Ramos (cell line): ENCODE measurements around the gene GPR137B.

Source experiments
- in situ Hi-C: fragments of 300-500 bp; cut with MboI; formaldehyde crosslinking; loops from one replicate; pipeline ENCODE4 v1.14.3; 2022; ENCODE audit warnings: low sequenced_read_pairs; ENCODE audit not compliant: unreplicated experiment

Gene GPR137B

GRCh38 chr1:236113324-236114032 lies 28.9 kb upstream of the GPR137B start:
- in situ Hi-C loops: loop anchor here (5.0 kb wide), 1 partner anchor 369 kb away; no protein-coding TSS in a partner anchor

- in situ Hi-C loops: loop anchor here (5.0 kb wide), 1 partner anchor 368 kb away; no protein-coding TSS in a partner anchor
These were observed 28.1 kb upstream of the GPR137B start for GRCh38 chr1:236114076-236114747.

DNA sequence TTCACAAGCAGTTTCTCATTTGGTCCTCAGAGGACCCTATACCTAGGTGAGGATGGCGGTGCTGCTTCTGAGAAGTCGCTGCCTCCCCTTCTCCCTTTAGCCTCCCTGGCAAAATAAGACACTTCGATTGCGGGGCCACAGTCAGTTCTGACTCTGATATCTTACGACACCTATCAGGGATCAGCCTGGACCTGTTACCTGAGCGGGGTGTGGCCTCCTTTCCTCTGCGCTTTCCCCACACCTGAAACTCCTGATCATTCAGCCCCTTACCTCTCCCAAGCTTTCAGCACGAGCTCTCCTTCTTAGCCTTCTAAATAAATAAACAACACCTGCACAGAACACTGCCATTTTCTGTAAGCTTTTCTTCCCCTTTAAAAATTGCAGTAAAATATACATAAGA lies 24.6 kb upstream of the GPR137B start:
- in situ Hi-C loops: no loop called here

GRCh38 chr1:236119943-236120484 lies 22.3 kb upstream of the GPR137B start:
- in situ Hi-C loops: no loop called here

- in situ Hi-C loops: no loop called here
These were observed 21.6 kb upstream of the GPR137B start for GRCh38 chr1:236120721-236121153.

- in situ Hi-C loops: no loop called here
These were observed 20.2 kb upstream of the GPR137B start for GRCh38 chr1:236122176-236122575.

GRCh38 chr1:236123563-236123962 lies 18.8 kb upstream of the GPR137B start:
- in situ Hi-C loops: no loop called here

GRCh38 chr1:236124965-236125364 lies 17.4 kb upstream of the GPR137B start:
- in situ Hi-C loops: no loop called here

DNA sequence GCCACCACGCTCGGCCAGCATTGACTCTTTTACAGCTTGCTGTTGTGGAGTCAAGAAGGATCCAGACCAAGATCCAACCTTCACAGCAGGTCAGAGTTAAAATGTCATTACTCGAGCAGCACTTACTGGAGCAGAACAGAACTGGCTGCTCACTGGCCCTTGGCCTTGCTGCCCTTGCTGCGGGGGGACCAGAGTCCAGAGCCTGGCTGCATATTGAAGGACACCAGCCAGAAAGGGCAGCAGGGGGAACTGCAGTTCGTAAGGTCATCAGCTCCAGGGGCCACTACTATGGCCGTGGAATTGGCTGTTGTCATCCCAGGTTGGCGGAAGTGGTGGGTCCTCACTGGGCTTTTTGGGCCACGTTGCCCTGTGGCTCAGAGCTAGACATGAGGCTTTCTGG lies 15.3 kb upstream of the GPR137B start:
- in situ Hi-C loops: no loop called here

GRCh38 chr1:236128646-236129178 lies 13.6 kb upstream of the GPR137B start:
- in situ Hi-C loops: no loop called here

GRCh38 chr1:236129306-236129705 lies 13.0 kb upstream of the GPR137B start:
- in situ Hi-C loops: no loop called here

DNA sequence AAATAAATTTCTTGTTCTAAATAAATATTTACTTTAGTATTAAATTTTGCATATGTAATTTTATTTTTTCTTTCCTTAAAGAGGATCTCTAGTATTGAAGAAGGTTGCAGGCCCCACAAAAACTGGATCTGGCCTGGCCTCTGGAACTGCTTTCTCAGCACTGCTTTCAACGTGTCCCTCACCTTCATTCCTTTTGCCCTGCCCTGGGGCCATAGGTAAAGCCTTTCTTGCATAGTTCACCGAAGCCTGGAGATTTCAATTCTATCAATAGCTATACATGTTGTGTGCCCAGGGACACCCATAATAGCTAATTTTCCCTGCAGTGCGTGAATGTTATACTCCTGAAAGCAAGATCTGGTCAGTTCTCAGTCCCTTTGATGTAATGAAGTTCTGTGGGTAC lies 12.0 kb upstream of the GPR137B start:
- in situ Hi-C loops: no loop called here

- in situ Hi-C loops: no loop called here
These were observed 10.4 kb upstream of the GPR137B start for GRCh38 chr1:236131916-236132315.

DNA sequence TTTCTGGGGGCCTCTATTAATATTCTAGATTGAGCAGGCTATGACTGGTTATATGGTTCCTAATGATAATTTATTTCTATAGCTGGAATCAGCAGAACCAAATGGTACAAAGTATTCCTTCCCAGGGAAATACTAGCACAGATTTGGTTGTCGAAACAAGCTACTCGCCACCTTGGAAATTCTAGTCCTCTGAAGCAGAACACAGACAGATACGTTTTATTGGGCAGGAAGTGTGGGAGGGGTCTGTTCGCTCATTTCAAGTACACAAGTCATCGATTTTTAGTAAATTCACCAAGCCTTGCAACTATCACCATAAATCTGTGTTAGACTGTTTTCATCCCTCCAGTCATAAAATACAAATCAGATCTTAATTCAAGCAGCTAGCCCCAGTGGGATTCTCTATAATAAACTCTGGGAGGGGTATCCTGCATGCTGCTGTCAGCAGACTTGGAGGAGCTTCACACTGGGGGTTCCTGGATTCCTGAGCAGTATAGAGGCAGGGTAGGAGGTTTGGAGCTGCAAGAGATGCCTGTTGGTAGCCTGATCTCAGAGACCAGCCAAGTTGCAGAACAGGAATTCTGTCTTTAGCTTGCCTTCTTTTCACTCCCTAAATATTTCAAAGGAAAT lies 9.8 kb upstream of the GPR137B start:
- in situ Hi-C loops: no loop called here

- in situ Hi-C loops: no loop called here
These were observed 9.0 kb upstream of the GPR137B start for GRCh38 chr1:236133339-236133738.

- in situ Hi-C loops: no loop called here
These were observed 8.5 kb upstream of the GPR137B start for GRCh38 chr1:236133802-236134201.

GRCh38 chr1:236137285-236137852 lies 5.0 kb upstream of the GPR137B start:
- in situ Hi-C loops: no loop called here

GRCh38 chr1:236139495-236139894 lies 2.8 kb upstream of the GPR137B start:
- in situ Hi-C loops: no loop called here

DNA sequence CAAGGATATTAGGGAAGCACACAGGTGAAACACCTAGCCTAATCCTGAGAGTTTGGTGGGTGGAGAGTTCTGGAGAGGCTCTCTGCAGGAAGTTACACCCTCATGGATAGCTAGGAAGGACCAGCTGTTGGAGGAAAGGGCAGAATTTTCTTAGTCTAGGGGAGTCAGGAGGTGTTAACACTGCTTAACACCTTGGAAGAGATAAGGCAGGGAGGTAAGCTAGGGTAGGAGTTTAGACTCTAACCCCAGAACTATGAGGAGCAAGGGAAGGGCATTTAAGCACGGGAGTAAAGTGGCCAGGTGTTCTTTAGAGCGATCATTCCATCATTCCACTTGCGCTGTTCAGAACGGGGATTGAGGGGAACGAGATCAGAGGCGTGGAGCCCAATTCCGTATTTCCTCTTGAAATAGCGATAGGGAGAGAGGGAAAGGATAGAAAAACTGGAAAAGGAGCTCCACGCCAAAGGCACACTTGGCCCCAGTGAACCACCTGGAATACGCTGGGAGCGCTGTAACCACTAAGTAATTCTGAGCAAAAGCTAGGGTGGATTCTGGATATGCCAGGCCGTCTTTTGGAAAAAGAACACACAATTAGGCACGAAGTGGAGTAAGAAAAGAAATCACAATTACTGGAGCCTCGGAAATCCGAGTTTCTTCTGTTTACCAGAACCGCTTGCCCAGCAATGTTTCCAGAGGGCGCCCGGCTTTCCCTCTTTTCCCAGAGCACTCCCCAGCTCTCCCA lies 1.5 kb upstream of the GPR137B start:
- in situ Hi-C loops: no loop called here
